ENCODE data around the gene PAPSS1.
"Not testable (repeated sequence)": the region's sequence is repeated elsewhere in the genome, so short reads cannot be mapped to it uniquely, and the experiment has no call there.

DNA sequence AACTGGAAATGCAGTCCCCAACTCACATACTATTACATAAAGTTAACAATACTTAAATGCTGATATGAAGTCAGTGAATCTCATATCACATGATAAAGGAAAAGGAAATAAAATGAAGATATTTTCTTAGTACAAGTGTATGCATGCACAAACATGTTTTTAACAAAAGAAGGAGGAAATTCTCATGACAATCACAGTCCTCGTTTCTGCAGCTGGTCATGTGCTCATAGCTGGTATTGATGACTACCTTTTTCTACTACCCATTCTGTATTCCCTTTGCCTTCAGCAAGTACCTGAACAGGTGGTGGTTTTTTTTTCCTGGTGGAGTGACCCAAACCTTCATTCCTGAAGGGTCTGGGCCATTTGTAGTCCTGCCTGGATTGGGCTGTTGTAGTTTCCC lies 3.3 kb upstream of the PAPSS1 start:
- TF ChIP-seq, protein P1, sequence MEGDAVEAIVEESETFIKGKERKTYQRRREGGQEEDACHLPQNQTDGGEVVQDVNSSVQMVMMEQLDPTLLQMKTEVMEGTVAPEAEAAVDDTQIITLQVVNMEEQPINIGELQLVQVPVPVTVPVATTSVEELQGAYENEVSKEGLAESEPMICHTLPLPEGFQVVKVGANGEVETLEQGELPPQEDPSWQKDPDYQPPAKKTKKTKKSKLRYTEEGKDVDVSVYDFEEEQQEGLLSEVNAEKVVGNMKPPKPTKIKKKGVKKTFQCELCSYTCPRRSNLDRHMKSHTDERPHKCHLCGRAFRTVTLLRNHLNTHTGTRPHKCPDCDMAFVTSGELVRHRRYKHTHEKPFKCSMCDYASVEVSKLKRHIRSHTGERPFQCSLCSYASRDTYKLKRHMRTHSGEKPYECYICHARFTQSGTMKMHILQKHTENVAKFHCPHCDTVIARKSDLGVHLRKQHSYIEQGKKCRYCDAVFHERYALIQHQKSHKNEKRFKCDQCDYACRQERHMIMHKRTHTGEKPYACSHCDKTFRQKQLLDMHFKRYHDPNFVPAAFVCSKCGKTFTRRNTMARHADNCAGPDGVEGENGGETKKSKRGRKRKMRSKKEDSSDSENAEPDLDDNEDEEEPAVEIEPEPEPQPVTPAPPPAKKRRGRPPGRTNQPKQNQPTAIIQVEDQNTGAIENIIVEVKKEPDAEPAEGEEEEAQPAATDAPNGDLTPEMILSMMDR (IDR thresholded peaks at IDR 0.05): not testable (repeated sequence)
- not testable (repeated sequence) for TF ChIP-seq POLR2A, EP300, POLR2AphosphoS5 (IDR thresholded peaks at IDR 0.05)
